GM18873 (cell line): ENCODE measurements around the gene TLL2.

Source experiments
- ATAC-seq: cut with Tn5 transposase; IDR thresholded peaks from one replicate; pipeline ENCODE4 v1.9.1; 2021; ENCODE audit warnings: mild to moderate bottlenecking, moderate library complexity, moderate number of reproducible peaks; ENCODE audit not compliant: unreplicated experiment, low FRiP score

The TLL2 gene

DNA sequence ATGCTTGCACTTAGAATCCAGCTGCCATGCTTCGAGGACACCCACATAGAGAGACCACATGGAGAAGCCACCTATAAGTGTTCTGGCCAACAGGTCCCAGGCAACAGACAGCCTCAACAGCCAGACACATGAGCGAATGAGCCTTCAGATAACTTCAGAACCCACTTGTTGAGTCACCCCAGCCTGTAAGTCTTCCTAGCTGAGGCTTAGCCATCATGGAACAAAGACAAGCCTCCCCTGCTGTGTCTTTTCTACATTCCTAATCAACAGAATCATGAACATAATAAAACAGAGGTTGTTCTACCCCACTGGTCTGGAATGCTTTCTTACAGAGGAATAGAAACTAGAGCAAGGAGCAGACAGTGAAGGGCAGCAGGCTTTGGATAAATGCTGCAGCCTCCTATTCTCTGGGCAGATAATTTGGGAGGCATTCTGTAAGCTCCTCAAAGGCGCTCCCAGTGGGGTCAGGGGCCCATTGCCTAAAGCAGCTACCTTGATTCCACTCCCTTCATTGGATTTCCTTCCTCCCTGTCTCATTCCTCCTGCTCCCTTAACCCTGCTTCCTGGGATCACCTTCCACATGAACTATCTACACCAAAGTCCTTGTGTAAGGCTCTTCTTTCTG is 4.6 kb downstream of the TLL2 start:
- ATAC-seq = no peak

DNA sequence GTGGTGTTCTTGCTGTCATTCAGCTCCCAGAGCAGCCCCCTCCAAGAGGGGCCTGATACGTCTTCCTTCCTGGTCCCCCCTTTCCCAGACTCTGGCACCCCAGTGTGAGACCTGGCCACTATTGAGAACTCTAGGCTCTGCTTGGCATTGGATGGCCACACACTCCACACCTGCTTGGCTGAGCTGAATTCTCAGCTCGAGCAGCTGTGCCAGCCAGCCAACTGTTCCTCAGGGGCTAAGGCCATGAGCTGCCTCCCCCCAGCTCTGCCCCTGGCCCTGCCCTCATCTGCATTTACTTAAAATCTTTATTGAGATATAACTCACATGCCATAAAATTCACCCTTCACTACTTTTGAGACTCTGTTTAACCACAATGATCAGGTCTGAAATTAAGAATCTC is 6.7 kb downstream of the TLL2 start:
- no peak for ATAC-seq

DNA sequence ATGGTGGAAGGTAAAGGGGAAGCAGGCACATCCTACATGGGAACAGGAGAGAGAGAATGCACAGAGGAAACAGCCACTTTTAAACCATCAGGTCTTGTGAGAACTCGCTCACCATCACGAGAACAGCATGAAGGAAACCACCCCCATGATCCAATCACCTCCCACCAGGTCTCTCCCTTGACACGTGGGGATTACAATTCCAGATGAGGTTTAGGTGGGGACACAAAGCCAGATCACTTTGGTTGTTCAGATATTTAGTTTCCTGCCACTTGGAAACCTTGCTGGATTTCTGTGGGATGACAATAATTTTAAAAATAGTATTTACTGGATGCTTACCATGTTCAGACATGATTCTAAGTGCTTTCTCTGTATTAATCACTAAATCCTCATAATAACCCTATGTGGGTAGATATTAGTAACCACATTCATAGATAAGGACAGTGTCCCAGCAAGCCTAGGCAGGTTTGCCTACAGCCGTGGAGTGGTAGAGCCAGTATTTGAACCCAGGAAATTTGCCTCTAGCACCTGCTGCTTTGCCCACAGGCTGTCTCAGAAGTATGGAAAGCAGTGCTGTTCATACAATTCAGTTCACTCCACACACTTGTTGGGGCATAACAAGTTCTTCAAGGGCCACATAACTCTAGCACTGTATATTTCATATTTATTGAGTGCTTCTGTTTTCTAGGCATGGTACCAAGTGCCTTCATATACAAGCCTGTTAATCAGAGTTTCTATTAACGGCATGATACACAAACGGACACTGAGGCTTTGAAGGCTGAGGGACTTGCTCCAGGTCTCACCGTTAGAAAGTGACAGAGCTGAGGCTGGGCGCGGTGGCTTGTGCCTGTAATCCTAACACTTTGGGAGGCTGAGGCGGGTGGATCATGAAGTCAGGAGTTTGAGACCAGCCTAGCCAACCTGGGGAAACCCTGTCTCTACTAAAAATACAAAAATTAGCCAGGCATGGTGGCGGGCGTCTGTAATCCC is 8.3 kb downstream of the TLL2 start:
- no peak for ATAC-seq

DNA sequence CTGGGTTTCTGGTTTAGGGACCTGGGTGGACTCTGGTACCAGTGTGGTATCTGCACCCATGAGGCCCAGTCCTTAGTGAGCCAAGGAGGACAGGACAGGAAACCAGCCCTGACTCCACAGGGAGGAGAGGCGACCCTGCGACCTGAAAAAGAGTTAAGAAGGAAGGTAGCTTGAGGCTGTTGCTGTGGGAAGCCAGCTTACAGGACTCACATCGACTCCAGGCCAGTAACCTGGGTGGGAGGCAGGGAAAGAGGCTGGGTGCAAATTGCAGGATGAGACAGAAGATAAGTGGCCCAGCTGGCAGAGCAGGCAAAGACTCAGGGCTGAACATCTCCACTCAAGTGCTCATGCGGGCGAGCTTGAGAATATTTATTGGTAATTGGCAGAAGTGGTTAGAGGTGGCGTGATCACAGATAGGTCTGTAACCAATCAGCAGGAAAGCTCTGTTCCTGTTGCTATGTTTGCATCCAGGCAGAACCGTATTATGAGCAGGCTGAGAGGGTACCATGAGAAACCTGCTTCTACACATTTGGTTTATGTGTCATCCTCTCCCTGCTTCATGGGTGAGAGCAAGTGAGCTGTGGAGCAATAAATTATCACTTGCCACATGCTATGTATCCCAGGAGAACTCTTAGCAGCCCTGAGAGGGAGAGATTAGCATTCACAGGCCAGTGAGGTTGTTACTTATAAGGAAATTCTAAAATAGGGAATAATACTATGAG is 11.0 kb downstream of the TLL2 start:
- ATAC-seq = no peak

DNA sequence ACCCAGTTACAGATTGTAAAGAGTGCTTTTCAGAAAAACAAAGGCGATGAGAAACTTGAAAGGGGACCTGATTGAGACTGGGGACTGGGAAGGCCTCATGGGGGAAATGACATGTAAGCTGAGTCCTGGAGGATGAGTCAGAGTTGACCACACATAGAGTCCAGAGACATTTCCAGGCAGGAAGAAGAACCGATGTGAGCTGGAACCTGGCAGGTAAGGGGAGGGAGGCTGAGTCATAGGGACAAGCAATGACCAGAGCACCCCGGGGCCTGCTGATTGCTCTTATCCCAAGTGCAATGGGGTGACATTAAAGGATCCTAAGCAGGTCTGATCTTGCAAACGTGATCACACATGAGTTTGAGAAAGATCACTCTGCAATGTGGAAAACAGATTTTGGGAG is 11.7 kb downstream of the TLL2 start:
- ATAC-seq = no peak

DNA sequence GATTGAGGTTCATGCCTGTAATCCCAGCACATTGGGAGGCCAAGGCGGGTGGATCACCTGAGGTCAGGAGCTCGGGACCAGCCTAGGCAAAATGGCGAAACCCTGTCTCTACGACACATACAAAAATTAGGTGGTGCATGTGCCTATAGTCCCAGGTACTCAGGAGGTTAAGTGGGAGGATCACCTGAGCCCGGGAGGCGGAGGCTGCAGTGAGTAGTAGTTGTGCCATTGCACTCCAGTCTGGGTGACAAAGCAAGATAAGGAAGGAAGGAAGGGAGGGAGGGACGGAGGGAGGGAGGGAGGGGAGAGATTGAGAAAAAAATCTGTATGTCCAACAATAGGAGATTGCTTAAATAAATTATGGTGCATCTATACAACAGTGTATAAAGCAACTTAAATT is 13.2 kb downstream of the TLL2 start:
- ATAC-seq = no peak

DNA sequence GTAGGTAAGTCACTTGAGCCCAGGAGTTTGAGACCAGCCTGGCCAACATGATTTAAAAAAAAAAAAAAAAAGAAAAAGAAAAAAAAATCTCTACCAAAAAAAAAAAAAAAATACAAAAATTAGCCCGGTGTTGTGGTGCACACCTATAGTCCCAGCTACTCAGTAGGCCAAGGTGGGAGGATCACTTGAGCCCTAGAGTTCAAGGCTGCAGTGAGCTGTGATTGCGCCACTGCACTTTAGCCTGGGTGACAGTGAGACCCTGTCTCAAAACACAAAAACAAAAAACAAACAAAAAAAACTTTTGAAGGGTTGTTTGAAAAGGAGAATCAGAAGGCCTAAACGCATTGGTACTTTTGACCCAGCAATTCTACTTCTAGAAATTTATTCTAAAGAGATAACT is 13.7 kb downstream of the TLL2 start:
- ATAC-seq = no peak

DNA sequence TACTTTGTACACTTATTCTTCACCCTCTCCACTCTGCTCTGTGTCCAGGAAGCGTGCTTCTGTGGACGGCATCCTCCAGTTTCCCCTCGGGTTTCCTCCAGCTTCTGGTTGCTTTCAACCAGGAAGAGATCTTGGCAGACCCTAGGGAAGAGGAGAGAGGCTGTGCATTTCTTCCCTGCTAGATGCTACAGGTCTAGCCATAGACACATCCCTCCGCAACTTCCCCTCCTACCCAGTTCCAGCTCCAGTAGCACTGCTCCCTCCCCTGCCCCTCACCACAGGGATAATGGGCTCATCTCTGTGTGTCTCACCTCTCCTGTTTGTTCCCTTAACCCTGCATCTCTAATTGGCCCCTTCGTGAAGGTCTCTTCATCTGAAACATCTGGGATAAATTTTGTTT is 16.3 kb downstream of the TLL2 start:
- no peak for ATAC-seq

DNA sequence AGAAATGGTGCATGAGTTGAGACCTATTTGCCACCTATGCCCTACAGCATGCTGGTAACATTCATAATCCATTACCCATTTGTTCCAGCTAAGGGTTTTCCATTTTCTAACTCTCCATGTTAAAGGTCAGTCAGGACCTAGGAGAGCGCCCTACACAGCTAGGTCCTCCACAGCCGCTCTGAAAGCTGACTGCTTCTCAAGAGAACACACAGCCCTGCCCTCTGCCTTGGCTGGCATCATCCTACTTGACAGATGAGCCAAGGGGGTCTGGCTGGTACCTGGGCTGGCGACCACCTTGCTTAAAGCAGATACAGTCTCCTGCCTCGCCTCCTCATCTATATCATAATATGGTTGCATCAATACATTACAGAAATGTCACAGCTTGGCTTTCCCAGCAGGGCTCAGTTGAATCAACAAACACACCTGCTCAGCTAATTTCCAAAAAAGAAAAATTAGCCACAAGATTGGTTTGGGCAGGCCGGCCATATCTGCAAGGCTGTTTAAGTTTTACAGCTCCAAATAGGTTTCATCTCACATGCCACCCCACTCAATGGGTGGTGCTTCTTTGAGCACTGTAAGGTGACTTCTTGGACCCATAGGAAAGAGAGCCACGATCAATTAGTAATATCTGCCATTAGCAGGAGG is 17.3 kb downstream of the TLL2 start:
- ATAC-seq = no peak

DNA sequence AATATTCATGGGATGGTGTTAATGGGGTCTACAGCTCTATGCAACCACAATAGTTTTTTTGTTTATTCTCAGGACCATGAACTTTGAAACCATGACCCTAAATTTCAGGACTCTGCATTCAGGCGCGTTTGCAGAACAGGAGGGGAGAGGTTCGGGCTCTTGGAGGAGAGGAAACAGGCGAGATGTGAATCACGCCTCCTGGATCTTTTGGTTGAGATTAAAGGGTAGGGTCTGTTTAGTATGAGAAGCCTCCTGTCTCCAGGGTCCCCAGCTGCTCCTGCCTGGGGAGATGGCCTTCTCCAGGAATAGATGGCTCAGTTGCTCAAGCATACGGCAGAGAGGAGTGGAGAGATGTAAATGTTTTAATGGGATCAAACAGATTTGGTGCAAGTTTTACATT is 18.2 kb downstream of the TLL2 start:
- no peak for ATAC-seq

DNA sequence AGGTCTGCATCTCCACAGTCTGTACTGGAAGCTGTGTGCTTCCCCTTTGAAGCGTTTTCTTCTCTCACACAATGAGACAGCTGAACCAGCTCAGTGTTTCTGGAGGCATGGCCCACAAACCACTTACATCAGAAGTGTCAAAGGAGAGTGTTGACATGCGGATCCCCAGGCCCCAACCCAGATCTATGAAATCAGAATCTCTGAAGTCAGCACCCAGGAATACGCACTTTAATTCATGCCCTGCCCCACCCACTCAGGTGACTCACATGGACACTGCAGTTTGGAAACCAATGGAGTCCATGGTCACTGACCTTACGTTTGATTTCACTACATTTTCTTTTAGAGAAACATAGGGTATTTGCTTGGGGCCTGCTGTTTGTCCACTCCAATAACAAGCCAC is 19.0 kb downstream of the TLL2 start:
- no peak for ATAC-seq

DNA sequence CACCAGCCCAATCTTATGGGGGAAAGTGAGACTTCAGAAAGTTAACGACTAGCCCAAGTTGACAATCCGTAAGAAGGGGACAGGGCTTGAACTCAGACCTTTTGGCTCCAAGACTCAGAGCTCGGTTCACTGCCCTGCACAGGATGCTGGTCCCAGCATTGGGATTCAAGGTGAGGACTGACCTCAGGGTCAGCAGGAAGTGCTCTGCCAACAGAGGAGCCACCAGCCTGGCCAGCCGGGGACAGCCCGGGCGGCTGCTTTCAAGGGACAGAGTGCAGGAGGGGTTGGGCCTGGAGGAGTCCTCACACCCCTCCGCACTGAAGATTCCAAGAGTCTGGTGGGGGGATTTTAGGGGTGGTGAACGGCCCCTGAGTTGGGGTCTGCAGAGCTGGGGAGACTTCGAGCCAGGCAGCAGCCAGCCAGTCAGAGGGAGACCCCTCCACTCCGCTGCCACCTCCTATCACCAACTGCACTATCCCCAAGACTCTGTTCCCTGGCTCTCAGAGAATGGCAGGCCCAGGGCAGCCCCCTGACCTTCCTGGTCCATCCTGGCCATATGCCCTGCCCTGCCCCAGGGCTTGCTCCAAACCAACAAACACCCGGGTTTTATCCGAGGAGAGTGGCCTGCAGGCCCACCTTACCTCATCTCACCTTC is 19.7 kb downstream of the TLL2 start:
- ATAC-seq = no peak

DNA sequence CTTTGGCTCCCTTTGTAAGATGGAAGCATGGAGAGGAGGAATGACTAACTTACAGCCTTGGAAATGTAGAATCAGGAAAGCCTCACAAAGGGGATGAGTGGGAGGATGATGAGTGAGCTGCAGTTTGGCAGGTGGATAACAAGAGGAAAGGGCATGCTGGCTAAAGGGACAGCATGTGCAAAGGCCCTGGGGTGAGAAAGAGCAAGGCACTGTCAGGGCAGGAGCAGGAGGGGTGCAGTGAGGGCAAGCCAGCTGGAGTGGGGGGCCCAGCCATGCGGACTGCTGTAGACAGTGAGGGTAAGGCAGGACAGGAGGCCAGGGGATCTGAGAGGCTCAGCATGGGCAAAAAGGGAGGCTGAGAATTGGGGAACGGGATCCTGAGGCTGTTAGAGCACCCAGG is 20.5 kb downstream of the TLL2 start:
- ATAC-seq = no peak

DNA sequence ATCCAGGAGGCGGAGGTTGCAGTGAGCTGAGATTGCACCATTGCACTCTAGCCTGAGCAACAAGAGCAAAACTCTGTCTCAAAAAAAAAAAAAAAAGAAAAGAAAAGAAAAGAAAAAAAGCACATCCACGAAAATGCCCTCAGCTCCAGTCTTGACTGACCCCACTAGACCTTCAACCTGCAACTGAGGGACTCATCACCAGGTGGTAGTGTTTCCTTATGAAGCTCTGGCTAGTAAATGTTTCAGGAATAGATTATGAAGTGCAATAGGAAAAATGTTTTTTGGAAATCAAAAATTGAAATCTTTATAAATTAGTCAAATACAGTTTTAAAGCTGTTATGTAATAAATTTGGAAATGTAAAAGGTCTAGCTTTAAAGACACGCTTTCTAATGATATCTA is 22.4 kb downstream of the TLL2 start:
- ATAC-seq = no peak

DNA sequence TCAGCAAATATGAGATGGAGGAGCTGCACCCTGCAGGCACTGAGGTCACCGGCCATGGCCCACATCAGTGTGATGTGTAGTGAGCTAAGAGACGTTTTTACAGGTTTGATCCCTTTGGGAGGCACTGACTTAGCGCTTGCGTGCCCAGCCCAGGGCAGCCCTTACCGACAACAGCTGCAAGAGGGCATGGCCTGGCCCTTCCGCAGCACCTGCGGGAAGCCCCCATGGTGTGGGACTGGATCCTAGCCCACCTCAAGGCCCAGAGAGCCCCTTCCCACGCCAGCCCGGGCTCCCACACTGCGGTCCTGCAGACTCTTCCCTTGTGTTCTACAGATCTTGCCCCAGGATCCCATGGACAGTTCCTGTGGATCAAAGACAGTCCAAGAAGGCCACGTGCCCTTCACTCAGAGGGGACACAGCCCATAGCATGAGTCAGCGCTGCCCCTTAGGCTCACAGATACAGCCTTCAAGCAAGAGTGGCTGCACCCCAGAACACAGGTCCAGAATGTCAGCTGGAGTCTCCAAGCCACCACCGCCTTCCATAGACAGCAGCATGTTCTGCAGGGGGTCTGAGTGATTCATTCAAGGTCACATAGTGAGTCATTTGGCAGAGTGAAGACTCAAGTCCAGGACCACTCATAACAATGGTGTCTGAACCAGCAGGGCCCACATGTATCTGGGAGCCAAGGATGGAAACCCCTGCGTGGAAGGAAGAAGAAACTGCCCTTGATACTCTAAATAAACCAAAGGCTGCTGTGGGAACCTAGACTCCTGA is 25.4 kb downstream of the TLL2 start:
- no peak for ATAC-seq

DNA sequence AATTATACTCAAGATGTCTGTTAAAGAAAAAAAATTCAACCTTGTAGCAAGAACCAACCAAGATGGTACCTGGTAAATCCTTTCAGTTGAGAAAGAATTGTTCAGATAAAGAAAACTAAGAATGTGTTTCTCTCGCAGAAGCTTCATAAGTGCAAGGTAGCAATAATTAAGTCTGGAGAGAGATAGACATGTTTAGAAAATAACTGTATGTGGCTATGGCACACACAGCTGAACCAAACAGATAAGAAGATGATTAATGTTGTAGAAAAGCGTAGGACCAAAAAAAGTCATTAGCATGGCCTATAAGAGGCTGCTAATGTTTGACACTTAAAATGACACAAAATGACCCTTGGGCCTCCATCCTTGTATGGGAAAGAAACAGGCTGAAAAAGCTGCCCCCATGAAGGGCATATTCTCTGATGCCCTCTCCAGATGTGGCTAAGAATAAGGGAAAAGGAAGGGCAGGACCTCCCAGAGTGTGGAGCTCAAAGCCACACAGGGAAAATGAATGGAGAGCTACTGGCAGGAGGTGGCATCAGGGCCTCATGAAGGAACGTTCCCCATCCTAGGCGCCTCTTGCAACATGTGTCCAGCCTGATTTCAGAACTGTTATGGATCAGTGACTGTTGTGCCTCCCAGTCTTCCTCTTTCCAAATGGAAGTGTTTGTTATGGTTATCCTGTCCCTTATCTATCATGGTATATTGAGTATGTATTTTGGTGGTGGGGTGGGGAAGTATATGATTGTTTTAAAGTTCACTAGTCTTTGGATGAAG is 30.7 kb downstream of the TLL2 start:
- ATAC-seq = no peak

DNA sequence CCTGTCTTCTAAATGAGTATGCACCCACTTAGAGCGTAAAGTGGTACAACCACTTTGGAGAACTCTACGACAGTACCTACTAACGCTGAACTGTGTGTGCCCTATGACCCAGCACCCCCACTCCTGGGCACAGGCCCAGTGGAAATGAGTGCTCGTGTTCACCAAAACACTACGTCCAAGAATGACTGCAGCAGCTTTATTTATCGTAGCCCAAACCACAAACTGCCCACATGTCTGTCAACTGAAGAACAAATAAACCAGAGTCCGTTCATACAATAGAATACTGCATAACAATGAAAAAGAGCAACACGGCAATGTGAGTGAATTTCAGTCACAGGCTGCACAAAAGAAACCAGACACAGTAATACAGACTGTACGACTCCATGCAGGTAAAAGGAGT is 35.4 kb downstream of the TLL2 start:
- ATAC-seq = no peak

DNA sequence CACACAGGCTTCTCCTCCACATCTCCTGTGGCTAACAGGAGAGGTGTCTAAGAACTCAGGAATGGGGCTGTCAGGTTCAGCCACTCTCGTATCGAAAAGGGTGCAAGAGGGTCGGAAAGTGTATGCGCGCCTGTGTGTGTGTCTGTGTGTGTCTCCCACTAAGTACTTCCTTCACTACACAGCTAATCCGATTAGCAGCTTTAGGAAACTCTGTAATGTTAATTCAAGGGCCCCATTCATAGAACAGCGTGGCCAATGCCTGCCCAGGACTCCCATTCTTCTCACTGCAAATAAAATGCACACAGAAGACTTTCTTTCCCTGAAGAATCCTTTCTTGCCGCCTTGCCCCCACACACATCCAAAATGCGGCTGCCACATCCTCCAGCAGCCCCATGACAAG is 39.9 kb downstream of the TLL2 start:
- no peak for ATAC-seq
